ENCODE results near the gene TPK1. TPM values are rescaled to one million over a fixed set of nuclear protein-coding genes. Genes with fewer than 3 reads are reported as not detected.
"Not testable (repeated sequence)": the region's sequence is repeated elsewhere in the genome, so short reads cannot be mapped to it uniquely, and the experiment has no call there.

TPK1 gene
- total RNA-seq, 1 donor from 2014 or later = 14.8 TPM

GRCh38 chr7:144459635-144460034 lies 376.2 kb downstream of the TPK1 start:
- DNase-seq (ENCODE audit: low spot score) = no peak
- intact Hi-C loops (cut with DNase I) = no loop called here
- ATAC-seq = no peak

- intact Hi-C loops (cut with DNase I) = no loop called here
- ATAC-seq (no peak), DNase-seq (ENCODE audit: low spot score) (no peak)
These were observed 380.8 kb downstream of the TPK1 start for GRCh38 chr7:144455040-144455404.

- ATAC-seq (no peak), DNase-seq (ENCODE audit: low spot score) (no peak)
- intact Hi-C loops (cut with DNase I) = no loop called here
These were observed 381.4 kb downstream of the TPK1 start for GRCh38 chr7:144454256-144455039.

- no peak for ATAC-seq
- intact Hi-C loops (cut with DNase I) = no loop called here
- DNase-seq (ENCODE audit: low spot score) = no peak
These were observed 383.8 kb downstream of the TPK1 start for GRCh38 chr7:144452064-144452463.

- intact Hi-C loops (cut with DNase I) = no loop called here
- DNase-seq (ENCODE audit: low spot score) (no peak), ATAC-seq (no peak)
These were observed 390.3 kb downstream of the TPK1 start for GRCh38 chr7:144445590-144445989.

- intact Hi-C loops (cut with DNase I) = no loop called here
- DNase-seq (ENCODE audit: low spot score) = no peak
- no peak for ATAC-seq
These were observed 396.1 kb downstream of the TPK1 start for GRCh38 chr7:144439717-144440205.

GRCh38 chr7:144438759-144439158 lies 397.1 kb downstream of the TPK1 start:
- intact Hi-C loops (cut with DNase I) = no loop called here
- DNase-seq (ENCODE audit: low spot score) (no peak), ATAC-seq (no peak)

- intact Hi-C loops (cut with DNase I) = no loop called here
- DNase-seq (ENCODE audit: low spot score) (peak; percentile 70), ATAC-seq (peak; percentile 36)
These were observed 398.3 kb downstream of the TPK1 start for GRCh38 chr7:144437370-144438191.

- intact Hi-C loops (cut with DNase I) = no loop called here
- DNase-seq (ENCODE audit: low spot score) (no peak), ATAC-seq (no peak)
These were observed 399.4 kb downstream of the TPK1 start for GRCh38 chr7:144436500-144436899.

- intact Hi-C loops (cut with DNase I) = no loop called here
- no peak for DNase-seq (ENCODE audit: low spot score)
- no peak for ATAC-seq
These were observed 407.4 kb downstream of the TPK1 start for GRCh38 chr7:144428431-144428830.

GRCh38 chr7:144427539-144427938 lies 408.3 kb downstream of the TPK1 start:
- DNase-seq (ENCODE audit: low spot score); ATAC-seq; intact Hi-C loops (cut with DNase I): not testable (repeated sequence)

GRCh38 chr7:144418931-144419330 lies 416.9 kb downstream of the TPK1 start:
- intact Hi-C loops (cut with DNase I); ATAC-seq: not testable (repeated sequence)

GRCh38 chr7:144416341-144416740 lies 419.5 kb downstream of the TPK1 start:
- DNase-seq (ENCODE audit: low spot score) = no peak
- ATAC-seq = no peak
- intact Hi-C loops (cut with DNase I) = no loop called here

More at GRCh38 chr7:144418931-144419330, 416.9 kb downstream of the TPK1 start:
- DNase-seq (ENCODE audit: low spot score) = not testable (repeated sequence)

GRCh38 chr7:144415858-144416257 lies 420.0 kb downstream of the TPK1 start:
- no peak for ATAC-seq
- DNase-seq (ENCODE audit: low spot score) = no peak
- intact Hi-C loops (cut with DNase I) = no loop called here

GRCh38 chr7:144414815-144415214 lies 421.0 kb downstream of the TPK1 start:
- no peak for ATAC-seq
- intact Hi-C loops (cut with DNase I) = loop anchor here (5.0 kb wide), 1 partner anchor 943 kb away; no protein-coding TSS in a partner anchor
- DNase-seq (ENCODE audit: low spot score) = no peak

GRCh38 chr7:144410441-144410840 lies 425.4 kb downstream of the TPK1 start:
- DNase-seq (ENCODE audit: low spot score) (no peak), ATAC-seq (no peak)
- intact Hi-C loops (cut with DNase I) = loop anchor here (5.0 kb wide), 1 partner anchor 938 kb away; no protein-coding TSS in a partner anchor

GRCh38 chr7:144408121-144408520 lies 427.7 kb downstream of the TPK1 start:
- intact Hi-C loops (cut with DNase I) = no loop called here
- ATAC-seq = no peak
- DNase-seq (ENCODE audit: low spot score) = no peak

- intact Hi-C loops (cut with DNase I) = no loop called here
- DNase-seq (ENCODE audit: low spot score) (no peak), ATAC-seq (no peak)
These were observed 428.5 kb downstream of the TPK1 start for GRCh38 chr7:144407266-144407931.

GRCh38 chr7:144404946-144405345 lies 430.9 kb downstream of the TPK1 start:
- DNase-seq (ENCODE audit: low spot score) = no peak
- intact Hi-C loops (cut with DNase I) = no loop called here
- no peak for ATAC-seq
